Colonic mucosa (tissue), 4 donors: ENCODE results near the gene TMEM60. TPM values are rescaled to one million over a fixed set of nuclear protein-coding genes. Genes with fewer than 3 reads are reported as not detected.

Experiments
- DNase-seq: peaks from one replicate; pipeline ENCODE4 v3.0.0-alpha.2; 2020
- H3K27ac ChIP-seq: fragments of 200-600 bp; one replicate; pipeline ENCODE4 v1.8.0; 2021
- H3K27me3 ChIP-seq: fragments of 200-600 bp; one replicate; pipeline ENCODE4 v1.8.0; 2021
- H3K36me3 ChIP-seq: fragments of 200-600 bp; one replicate; pipeline ENCODE4 v1.8.0; 2021
- H3K4me1 ChIP-seq: fragments of 200-600 bp; one replicate; pipeline ENCODE4 v1.8.0; 2021; ENCODE audit warnings: mild to moderate bottlenecking
- H3K4me3 ChIP-seq: fragments of 200-600 bp; one replicate; pipeline ENCODE4 v1.8.0; 2021
- H3K9ac ChIP-seq, 2 donors: one replicate each; pipeline ENCODE4 v1.7.0; 2013; ENCODE audit warnings: control low read depth in 2 of 2, low read depth in 2 of 2, low read length in 2 of 2
- H3K9me3 ChIP-seq: fragments of 200-600 bp; one replicate; pipeline ENCODE4 v1.8.0; 2021
- intact Hi-C: fragments of 100-400 bp; cut with DNase I; formaldehyde crosslinking; loops from one replicate; pipeline ENCODE4 v1.14.1; 2022
- total RNA-seq, 2 donors: library from RNA; stranded (reverse); fragmentation: NEBNext Ultra II Directional in 1 of 2; extraction: Animal tissue kit (Norgen Biotek cat#: 25700) in 1 of 2; gene quantifications; one replicate each; pipeline ENCODE4 v1.2.1, GENCODE V29; 2021
- TF ChIP-seq, protein P1 (sequence below): fragments of 200-600 bp; IDR thresholded peaks from one replicate; pipeline ENCODE4 v1.8.0; 2022; ENCODE audit warnings: antibody characterized with exemption, mild to moderate bottlenecking
- donor health status: healthy.
- donor health status: DM: no; HTN: no; CAD: no.
- donor health status: DM: no; HTN: no; CAD: no.

TMEM60 gene
- total RNA-seq, 2 donors from 2014 or later = 12.6 to 19.8 TPM

DNA sequence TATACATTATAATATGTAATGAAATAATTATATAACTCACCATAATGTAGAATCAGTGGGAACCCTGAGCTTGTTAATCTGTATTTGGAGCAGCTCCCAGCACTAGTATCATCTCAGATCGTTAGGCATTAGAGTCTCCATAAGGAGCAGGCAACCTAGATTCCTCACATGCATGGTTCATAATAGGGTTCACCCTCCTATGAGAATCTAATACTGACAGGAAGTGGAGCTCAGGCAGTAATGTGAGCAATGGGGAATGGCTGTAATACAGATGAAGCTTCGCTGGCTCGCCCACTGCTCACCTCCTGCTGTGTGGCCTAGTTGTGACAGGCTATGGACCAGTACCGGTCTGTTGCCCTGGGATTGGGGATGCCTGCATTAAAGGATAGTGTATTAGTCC, 52.5 kb downstream of the TMEM60 start:
- no peaks in the 10 kb centered on the region for H3K9me3 ChIP-seq
- no peaks in the 10 kb centered on the region for H3K36me3 ChIP-seq
- no peak overlapping the region for H3K27ac ChIP-seq
- H3K4me1 ChIP-seq = no peaks in the 10 kb centered on the region
- TF ChIP-seq, protein P1, sequence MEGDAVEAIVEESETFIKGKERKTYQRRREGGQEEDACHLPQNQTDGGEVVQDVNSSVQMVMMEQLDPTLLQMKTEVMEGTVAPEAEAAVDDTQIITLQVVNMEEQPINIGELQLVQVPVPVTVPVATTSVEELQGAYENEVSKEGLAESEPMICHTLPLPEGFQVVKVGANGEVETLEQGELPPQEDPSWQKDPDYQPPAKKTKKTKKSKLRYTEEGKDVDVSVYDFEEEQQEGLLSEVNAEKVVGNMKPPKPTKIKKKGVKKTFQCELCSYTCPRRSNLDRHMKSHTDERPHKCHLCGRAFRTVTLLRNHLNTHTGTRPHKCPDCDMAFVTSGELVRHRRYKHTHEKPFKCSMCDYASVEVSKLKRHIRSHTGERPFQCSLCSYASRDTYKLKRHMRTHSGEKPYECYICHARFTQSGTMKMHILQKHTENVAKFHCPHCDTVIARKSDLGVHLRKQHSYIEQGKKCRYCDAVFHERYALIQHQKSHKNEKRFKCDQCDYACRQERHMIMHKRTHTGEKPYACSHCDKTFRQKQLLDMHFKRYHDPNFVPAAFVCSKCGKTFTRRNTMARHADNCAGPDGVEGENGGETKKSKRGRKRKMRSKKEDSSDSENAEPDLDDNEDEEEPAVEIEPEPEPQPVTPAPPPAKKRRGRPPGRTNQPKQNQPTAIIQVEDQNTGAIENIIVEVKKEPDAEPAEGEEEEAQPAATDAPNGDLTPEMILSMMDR = no peak
- H3K27me3 ChIP-seq = no peaks in the 10 kb centered on the region
- intact Hi-C loops = no loop called here
- DNase-seq = no peak
- H3K9ac ChIP-seq = no peak overlapping the region
- H3K4me3 ChIP-seq = no peak overlapping the region

Other genes with a start within 250 kb of the TMEM60 start
- gene RSBN1L, start 102.0 kb downstream of the TMEM60 start, total RNA-seq = 10 to 100 TPM; 20.1 to 25.5 TPM
- gene PHTF2, start 339 bp upstream of the TMEM60 start, total RNA-seq = 10 to 100 TPM in 1 of 2 donors, 1 to 10 TPM in 1; 9.7 to 13.9 TPM